Middle frontal gyrus (tissue), 1 donor: ENCODE measurements around the gene HMMR.

Source experiments
- DNase-seq: peaks from one replicate; pipeline ENCODE4 v3.0.0-alpha.2; 2015; ENCODE audit warnings: low spot score; ENCODE audit errors: extremely low spot score

HMMR gene

GRCh38 chr5:163456840-163457239 is 3.6 kb upstream of the HMMR start:
- DNase-seq: no peak

GRCh38 chr5:163458778-163459385 is 1.6 kb upstream of the HMMR start:
- no peak for DNase-seq

GRCh38 chr5:163459462-163459818 is 992 bp upstream of the HMMR start:
- DNase-seq: no peak

GRCh38 chr5:163459819-163460561 is 442 bp upstream of the HMMR start, which contains the start of gene NUDCD2:
TSS of gene NUDCD2 (minus strand) at chr5:163460102. CDS start at chr5:163460050, 52 bp downstream.
- peak; percentile 94 for DNase-seq

- no peak for DNase-seq
These were observed 2.6 kb downstream of the HMMR start for GRCh38 chr5:163463063-163463435.

- DNase-seq: no peak
These were observed 7.2 kb downstream of the HMMR start for GRCh38 chr5:163467682-163468081.

GRCh38 chr5:163473635-163474243 is 13.3 kb downstream of the HMMR start:
- no peak for DNase-seq

GRCh38 chr5:163475411-163475810 is 15.0 kb downstream of the HMMR start:
- DNase-seq: no peak

- DNase-seq: no peak
These were observed 17.9 kb downstream of the HMMR start for GRCh38 chr5:163478126-163478981.

- no peak for DNase-seq
These were observed 18.5 kb downstream of the HMMR start for GRCh38 chr5:163478982-163479271.

- no peak for DNase-seq
These were observed 28.8 kb downstream of the HMMR start for GRCh38 chr5:163489055-163489744.

GRCh38 chr5:163489745-163490075 is 29.3 kb downstream of the HMMR start:
- DNase-seq: no peak

- no peak for DNase-seq
These were observed 35.9 kb downstream of the HMMR start for GRCh38 chr5:163496286-163496685.

GRCh38 chr5:163497315-163497714 is 36.9 kb downstream of the HMMR start:
- DNase-seq: no peak

GRCh38 chr5:163498886-163499285 is 38.5 kb downstream of the HMMR start:
- no peak for DNase-seq

GRCh38 chr5:163502521-163502920 is 42.1 kb downstream of the HMMR start:
- no peak for DNase-seq

- no peak for DNase-seq
These were observed 43.0 kb downstream of the HMMR start for GRCh38 chr5:163503106-163504078.

- no peak for DNase-seq
These were observed 43.9 kb downstream of the HMMR start for GRCh38 chr5:163504079-163504931.

GRCh38 chr5:163505049-163505367 is 44.6 kb downstream of the HMMR start:
- no peak for DNase-seq
